Neural progenitor cell (in vitro differentiated cells): ENCODE results near the gene PTPRT. TPM values are rescaled to one million over a fixed set of nuclear protein-coding genes. Genes with fewer than 3 reads are reported as not detected.

ENCODE experiments used
- DNase-seq: peaks from one replicate; pipeline ENCODE4 v3.0.0-alpha.2; 2016; ENCODE audit warnings: low spot score
- H2AFZ ChIP-seq: fragments of 200-600 bp; sonication (generic); replicated peaks from 2 replicates; pipeline ENCODE4 v1.6.1; 2016; ENCODE audit warnings: antibody characterized with exemption
- H3F3A ChIP-seq: fragments of 200-600 bp; sonication (generic); 2 replicates; pipeline ENCODE4 v1.6.1; 2016; ENCODE audit warnings: antibody characterized with exemption, low read depth
- H3K27ac ChIP-seq: fragments of 200-600 bp; sonication (generic); 2 replicates; pipeline ENCODE4 v1.5.1; 2016; ENCODE audit warnings: mild to moderate bottlenecking
- H3K27me3 ChIP-seq: fragments of 200-600 bp; sonication (generic); 2 replicates; pipeline ENCODE4 v1.6.1; 2016; ENCODE audit warnings: mild to moderate bottlenecking, moderate library complexity
- H3K36me3 ChIP-seq: fragments of 200-600 bp; sonication (generic); 2 replicates; pipeline ENCODE4 v1.5.1; 2016
- H3K4me1 ChIP-seq: fragments of 200-600 bp; sonication (generic); 2 replicates; pipeline ENCODE4 v1.6.1; 2016; ENCODE audit warnings: mixed run types
- H3K4me2 ChIP-seq: fragments of 200-600 bp; sonication (generic); 2 replicates; pipeline ENCODE4 v1.6.1; 2016
- H3K4me3 ChIP-seq: fragments of 200-600 bp; sonication (generic); 2 replicates; pipeline ENCODE4 v1.5.1; 2016
- H3K79me2 ChIP-seq: fragments of 200-600 bp; sonication (generic); 2 replicates; pipeline ENCODE4 v1.6.1; 2016; ENCODE audit warnings: low read depth
- H3K9ac ChIP-seq: fragments of 200-600 bp; sonication (generic); 2 replicates; pipeline ENCODE4 v1.6.1; 2016
- H3K9me3 ChIP-seq: fragments of 200-600 bp; sonication (generic); 2 replicates; pipeline ENCODE4 v1.5.1; 2016; ENCODE audit warnings: low read depth
- H4K20me1 ChIP-seq: fragments of 200-600 bp; sonication (generic); 2 replicates; pipeline ENCODE4 v1.6.1; 2016; ENCODE audit warnings: low read depth
- H3K27ac Mint-ChIP-seq: 3 replicates; pipeline ENCODE4 v1.8.0; 2021; ENCODE audit warnings: mixed read lengths
- H3K27me3 Mint-ChIP-seq: 2 replicates; pipeline ENCODE4 v1.8.0; 2022; ENCODE audit warnings: low read depth, mild to moderate bottlenecking, inconsistent platforms, moderate library complexity, mixed read lengths; ENCODE audit not compliant: insufficient read depth
- H3K36me3 Mint-ChIP-seq: 3 replicates; pipeline ENCODE4 v1.8.0; 2021; ENCODE audit warnings: mixed read lengths
- H3K4me1 Mint-ChIP-seq: 3 replicates; pipeline ENCODE4 v1.8.0; 2021; ENCODE audit warnings: mixed read lengths
- H3K4me3 Mint-ChIP-seq: 3 replicates; pipeline ENCODE4 v1.8.0; 2021; ENCODE audit warnings: mild to moderate bottlenecking, moderate library complexity, mixed read lengths
- H3K9me3 Mint-ChIP-seq: 3 replicates; pipeline ENCODE4 v1.8.0; 2020; ENCODE audit warnings: mixed read lengths
- CTCF ChIP-seq: fragments of 200-600 bp; sonication (generic); IDR thresholded peaks from 2 replicates; pipeline ENCODE4 v1.5.1; 2017; ENCODE audit warnings: antibody characterized with exemption, mild to moderate bottlenecking
- EZH2 ChIP-seq: fragments of 200-600 bp; sonication (generic); IDR thresholded peaks from 2 replicates; pipeline ENCODE4 v1.6.1; 2017; ENCODE audit warnings: antibody characterized with exemption, mild to moderate bottlenecking, moderate library complexity
- EZH2phosphoT487 ChIP-seq: fragments of 200-600 bp; sonication (generic); IDR thresholded peaks from 2 replicates; pipeline ENCODE4 v1.6.1; 2017; ENCODE audit warnings: antibody characterized with exemption
- total RNA-seq: library from RNA; depleted of rRNA; stranded (reverse); fragments of >200 nt; gene quantifications from 2 replicates; pipeline ENCODE4 v1.2.3, GENCODE V29; 2015; ENCODE audit warnings: low replicate concordance

Gene PTPRT
- total RNA-seq, 1 donor from 2014 or later: 1.1 TPM

- Histone ChIP-seq H3K27me3 (no peaks in the 10 kb centered on the region), H2AFZ (no peak overlapping the region), H3K9me3 (no peaks in the 10 kb centered on the region), H4K20me1 (no peaks in the 10 kb centered on the region), H3K27ac (no peak overlapping the region), H3K4me3 (no peak overlapping the region), H3K9ac (no peak overlapping the region), H3K4me2 (no peak overlapping the region), H3F3A (no peaks in the 10 kb centered on the region), H3K36me3 (no peaks in the 10 kb centered on the region), H3K4me1 (no peaks in the 10 kb centered on the region), H3K79me2 (no peaks in the 10 kb centered on the region)
- no peak for DNase-seq
- no peaks in the 10 kb centered on the region for H3K36me3 Mint-ChIP-seq
- TF ChIP-seq EZH2phosphoT487 (no peak), EZH2 (no peak), CTCF (no peak)
- H3K27ac Mint-ChIP-seq: no peak overlapping the region
- no peaks in the 10 kb centered on the region for H3K4me1 Mint-ChIP-seq
- peaks cover 3% of the 10 kb centered on the region for H3K27me3 Mint-ChIP-seq
- H3K4me3 Mint-ChIP-seq: no peak overlapping the region
- peaks cover 2% of the 10 kb centered on the region for H3K9me3 Mint-ChIP-seq
These were observed 757.0 kb downstream of the PTPRT start for GRCh38 chr20:42432496-42433334.

GRCh38 chr20:42430598-42430997, 759.1 kb downstream of the PTPRT start:
- no peaks in the 10 kb centered on the region for H3K9me3 ChIP-seq
- Mint-ChIP-seq H3K4me3 (no peak overlapping the region), H3K9me3 (peaks cover 3% of the 10 kb centered on the region)

GRCh38 chr20:42429761-42430458, 759.8 kb downstream of the PTPRT start:
- H2AFZ ChIP-seq: no peak overlapping the region
- no peak overlapping the region for H3K27ac Mint-ChIP-seq
- H3K9me3 Mint-ChIP-seq: peaks cover 3% of the 10 kb centered on the region
- no peaks in the 10 kb centered on the region for H3K79me2 ChIP-seq
- peaks cover 7% of the 10 kb centered on the region for H3K27me3 Mint-ChIP-seq
- H3F3A ChIP-seq: no peaks in the 10 kb centered on the region
- no peak overlapping the region for H3K4me3 Mint-ChIP-seq
- TF ChIP-seq EZH2: no peak
- no peak for TF ChIP-seq EZH2phosphoT487
- no peak for TF ChIP-seq CTCF
- H3K4me1 ChIP-seq: no peaks in the 10 kb centered on the region
- no peak overlapping the region for H3K4me3 ChIP-seq
- no peak overlapping the region for H3K4me2 ChIP-seq
- no peaks in the 10 kb centered on the region for H3K36me3 ChIP-seq
- H3K9me3 ChIP-seq: no peaks in the 10 kb centered on the region
- no peaks in the 10 kb centered on the region for H3K36me3 Mint-ChIP-seq
- no peak overlapping the region for H3K9ac ChIP-seq
- no peak for DNase-seq
- no peaks in the 10 kb centered on the region for H3K27me3 ChIP-seq
- H3K4me1 Mint-ChIP-seq: no peaks in the 10 kb centered on the region
- no peak overlapping the region for H3K27ac ChIP-seq
- no peaks in the 10 kb centered on the region for H4K20me1 ChIP-seq

More at GRCh38 chr20:42430598-42430997, 759.1 kb downstream of the PTPRT start:
- H3K27me3 Mint-ChIP-seq: peaks cover 7% of the 10 kb centered on the region
- H3K27me3 ChIP-seq: no peaks in the 10 kb centered on the region
- H3K4me2 ChIP-seq: no peak overlapping the region
- H3K27ac Mint-ChIP-seq: no peak overlapping the region
- no peak overlapping the region for H2AFZ ChIP-seq
- H3K9ac ChIP-seq: no peak overlapping the region
- H3K4me1 Mint-ChIP-seq: no peaks in the 10 kb centered on the region
- no peaks in the 10 kb centered on the region for H3K4me1 ChIP-seq
- TF ChIP-seq EZH2: no peak
- no peak for TF ChIP-seq EZH2phosphoT487
- TF ChIP-seq CTCF: no peak
- H3K4me3 ChIP-seq: no peak overlapping the region
- no peak overlapping the region for H3K27ac ChIP-seq
- no peak for DNase-seq
- H3F3A ChIP-seq: no peaks in the 10 kb centered on the region
- H3K36me3 ChIP-seq: no peaks in the 10 kb centered on the region
- H3K79me2 ChIP-seq: no peaks in the 10 kb centered on the region
- no peaks in the 10 kb centered on the region for H3K36me3 Mint-ChIP-seq
- H4K20me1 ChIP-seq: no peaks in the 10 kb centered on the region
